ENCODE data around the gene ENO2. TPM values are rescaled to one million over a fixed set of nuclear protein-coding genes. Genes with fewer than 3 reads are reported as not detected.

The ENO2 gene
- total RNA-seq, 3 donors from 2014 or later, result 5.0 to 16.1 (median 11.1) TPM

DNA sequence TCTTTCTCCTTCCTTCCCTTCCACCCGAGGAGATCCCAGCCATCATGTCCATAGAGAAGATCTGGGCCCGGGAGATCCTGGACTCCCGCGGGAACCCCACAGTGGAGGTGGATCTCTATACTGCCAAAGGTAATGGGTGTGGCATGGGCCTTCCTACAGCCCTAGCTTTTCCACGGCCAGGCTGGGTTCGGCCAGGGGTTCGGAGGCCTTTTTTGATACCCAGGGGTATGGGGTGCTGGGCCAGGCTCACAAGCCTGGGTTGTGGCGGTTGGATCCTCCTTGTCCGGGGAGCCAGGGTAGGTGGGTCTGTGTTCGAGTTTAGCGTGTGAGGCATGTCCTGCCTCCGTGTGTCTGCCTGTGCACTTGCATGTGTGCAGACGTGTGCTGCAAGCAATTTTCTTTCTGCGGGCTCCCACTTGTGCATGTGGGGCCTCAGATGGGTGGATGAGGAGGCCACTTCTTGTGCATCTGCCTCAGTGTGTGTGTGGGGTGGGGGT, 1.5 kb downstream of the ENO2 start:
- Histone ChIP-seq H3K27ac (peak overlapping the region in 1 of 2 donors; percentile 93), H3K4me3 (peak overlapping the region in 1 of 3 donors; percentile 87), H3K4me1 (peaks cover 0 to 5% of the 10 kb centered on the region in 2 donors), H3K27me3 (no peaks in the 10 kb centered on the region), H3K36me3 (no peaks in the 10 kb centered on the region), H3K9me3 (no peaks in the 10 kb centered on the region)
- intact Hi-C loops (cut with DNase I; ENCODE audit: low total_unique reads), result no loop called here
- DNase-seq (ENCODE audit: low spot score in 2 of 2), result no peak
- TF ChIP-seq, protein P1, sequence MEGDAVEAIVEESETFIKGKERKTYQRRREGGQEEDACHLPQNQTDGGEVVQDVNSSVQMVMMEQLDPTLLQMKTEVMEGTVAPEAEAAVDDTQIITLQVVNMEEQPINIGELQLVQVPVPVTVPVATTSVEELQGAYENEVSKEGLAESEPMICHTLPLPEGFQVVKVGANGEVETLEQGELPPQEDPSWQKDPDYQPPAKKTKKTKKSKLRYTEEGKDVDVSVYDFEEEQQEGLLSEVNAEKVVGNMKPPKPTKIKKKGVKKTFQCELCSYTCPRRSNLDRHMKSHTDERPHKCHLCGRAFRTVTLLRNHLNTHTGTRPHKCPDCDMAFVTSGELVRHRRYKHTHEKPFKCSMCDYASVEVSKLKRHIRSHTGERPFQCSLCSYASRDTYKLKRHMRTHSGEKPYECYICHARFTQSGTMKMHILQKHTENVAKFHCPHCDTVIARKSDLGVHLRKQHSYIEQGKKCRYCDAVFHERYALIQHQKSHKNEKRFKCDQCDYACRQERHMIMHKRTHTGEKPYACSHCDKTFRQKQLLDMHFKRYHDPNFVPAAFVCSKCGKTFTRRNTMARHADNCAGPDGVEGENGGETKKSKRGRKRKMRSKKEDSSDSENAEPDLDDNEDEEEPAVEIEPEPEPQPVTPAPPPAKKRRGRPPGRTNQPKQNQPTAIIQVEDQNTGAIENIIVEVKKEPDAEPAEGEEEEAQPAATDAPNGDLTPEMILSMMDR (IDR thresholded peaks at IDR 0.05), result no peak
- no peak for TF ChIP-seq POLR2A (IDR thresholded peaks at IDR 0.05)
- TF ChIP-seq POLR2AphosphoS5 (IDR thresholded peaks at IDR 0.05), result no peak

DNA sequence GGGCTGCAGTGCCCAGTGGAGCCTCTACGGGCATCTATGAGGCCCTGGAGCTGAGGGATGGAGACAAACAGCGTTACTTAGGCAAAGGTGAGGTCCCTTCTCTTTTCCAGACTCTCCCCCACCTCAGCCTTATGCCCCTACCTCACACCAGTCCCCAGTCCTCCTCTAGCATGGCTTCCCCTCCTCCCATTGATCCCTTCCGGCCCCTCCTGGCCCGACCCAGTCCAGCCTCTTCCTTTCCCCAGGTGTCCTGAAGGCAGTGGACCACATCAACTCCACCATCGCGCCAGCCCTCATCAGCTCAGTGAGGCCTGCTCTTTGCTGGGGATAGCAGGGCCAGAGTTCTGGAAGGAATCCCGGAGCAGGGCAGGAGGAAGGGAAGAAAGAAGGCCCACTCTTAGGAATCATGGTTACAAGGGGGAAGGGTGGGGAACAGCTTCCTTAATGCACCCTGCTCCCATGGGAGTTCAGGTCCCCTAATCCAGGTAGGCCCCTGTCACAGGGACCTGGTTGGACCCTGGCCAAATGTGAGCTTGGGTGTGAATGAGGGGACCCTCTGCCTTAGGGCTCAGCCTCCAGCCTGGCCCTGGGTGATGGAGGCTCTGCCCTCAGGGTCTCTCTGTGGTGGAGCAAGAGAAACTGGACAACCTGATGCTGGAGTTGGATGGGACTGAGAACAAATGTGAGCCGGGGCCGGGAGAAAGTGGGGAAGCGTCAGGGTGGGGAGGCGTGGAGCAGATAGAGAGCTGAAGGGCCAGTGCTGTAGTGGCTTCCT, 2.2 kb downstream of the ENO2 start:
- H3K36me3 ChIP-seq, result no peaks in the 10 kb centered on the region
- no peaks in the 10 kb centered on the region for H3K9me3 ChIP-seq
- H3K27ac ChIP-seq, result no peak overlapping the region
- TF ChIP-seq, protein P1 (IDR thresholded peaks at IDR 0.05), result no peak
- TF ChIP-seq POLR2AphosphoS5 (IDR thresholded peaks at IDR 0.05), result no peak
- no peak for TF ChIP-seq POLR2A (IDR thresholded peaks at IDR 0.05)
- intact Hi-C loops (cut with DNase I; ENCODE audit: low total_unique reads), result no loop called here
- no peak overlapping the region for H3K4me3 ChIP-seq
- peaks cover 0 to 5% of the 10 kb centered on the region in 2 donors for H3K4me1 ChIP-seq
- DNase-seq (ENCODE audit: low spot score in 2 of 2), result no peak
- no peaks in the 10 kb centered on the region for H3K27me3 ChIP-seq

DNA sequence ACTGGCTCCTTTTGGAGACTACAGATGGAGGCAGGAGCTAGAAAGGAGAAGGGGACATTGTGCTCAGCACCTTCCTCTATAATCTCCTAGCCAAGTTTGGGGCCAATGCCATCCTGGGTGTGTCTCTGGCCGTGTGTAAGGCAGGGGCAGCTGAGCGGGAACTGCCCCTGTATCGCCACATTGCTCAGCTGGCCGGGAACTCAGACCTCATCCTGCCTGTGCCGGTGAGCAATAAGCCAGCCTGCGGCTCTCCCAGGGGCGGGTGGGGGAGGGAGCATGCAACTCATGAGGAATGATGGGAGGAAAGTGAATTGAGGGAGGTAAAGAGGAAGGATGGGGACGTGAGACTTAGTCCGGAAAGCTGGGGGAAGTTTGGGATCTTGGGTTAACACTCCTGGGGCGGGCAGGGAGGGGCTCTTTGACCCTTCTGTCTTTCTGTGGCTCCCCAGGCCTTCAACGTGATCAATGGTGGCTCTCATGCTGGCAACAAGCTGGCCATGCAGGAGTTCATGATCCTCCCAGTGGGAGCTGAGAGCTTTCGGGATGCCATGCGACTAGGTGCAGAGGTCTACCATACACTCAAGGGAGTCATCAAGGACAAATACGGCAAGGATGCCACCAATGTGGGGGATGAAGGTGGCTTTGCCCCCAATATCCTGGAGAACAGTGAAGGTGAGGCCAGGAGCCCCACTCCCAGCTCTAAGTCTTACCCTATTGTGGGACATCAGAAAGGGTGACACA, 3.3 kb downstream of the ENO2 start:
- TF ChIP-seq, protein P1 (IDR thresholded peaks at IDR 0.05), result no peak
- TF ChIP-seq POLR2A (IDR thresholded peaks at IDR 0.05), result no peak
- H3K4me3 ChIP-seq, result no peak overlapping the region
- H3K9me3 ChIP-seq, result no peaks in the 10 kb centered on the region
- H3K36me3 ChIP-seq, result no peaks in the 10 kb centered on the region
- H3K27me3 ChIP-seq, result no peaks in the 10 kb centered on the region
- no peak overlapping the region for H3K27ac ChIP-seq
- H3K4me1 ChIP-seq, result peaks cover 0 to 5% of the 10 kb centered on the region in 2 donors
- no peak for DNase-seq (ENCODE audit: low spot score in 2 of 2)
- intact Hi-C loops (cut with DNase I; ENCODE audit: low total_unique reads), result no loop called here

DNA sequence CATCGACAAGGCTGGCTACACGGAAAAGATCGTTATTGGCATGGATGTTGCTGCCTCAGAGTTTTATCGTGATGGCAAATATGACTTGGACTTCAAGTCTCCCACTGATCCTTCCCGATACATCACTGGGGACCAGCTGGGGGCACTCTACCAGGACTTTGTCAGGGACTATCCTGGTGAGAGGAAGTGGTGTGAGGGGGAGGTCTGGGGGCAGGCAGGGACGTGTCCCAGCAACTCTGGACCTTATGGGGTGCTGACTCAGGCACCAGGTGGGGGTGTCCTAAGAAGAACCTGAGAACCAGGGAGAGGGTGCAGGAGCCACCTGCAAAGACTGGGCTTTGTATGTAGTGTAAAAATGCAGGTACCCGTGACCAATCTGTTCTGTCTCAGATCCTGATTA, 5.2 kb downstream of the ENO2 start:
- Histone ChIP-seq H3K4me3 (no peak overlapping the region), H3K27ac (no peak overlapping the region), H3K36me3 (no peaks in the 10 kb centered on the region), H3K9me3 (no peaks in the 10 kb centered on the region), H3K27me3 (no peaks in the 10 kb centered on the region), H3K4me1 (peaks cover 2 to 3% of the 10 kb centered on the region in 2 donors)
- intact Hi-C loops (cut with DNase I; ENCODE audit: low total_unique reads), result no loop called here
- TF ChIP-seq, protein P1 (IDR thresholded peaks at IDR 0.05), result no peak
- no peak for TF ChIP-seq POLR2AphosphoS5 (IDR thresholded peaks at IDR 0.05)
- TF ChIP-seq POLR2A (IDR thresholded peaks at IDR 0.05), result no peak
- no peak for DNase-seq (ENCODE audit: low spot score in 2 of 2)

DNA sequence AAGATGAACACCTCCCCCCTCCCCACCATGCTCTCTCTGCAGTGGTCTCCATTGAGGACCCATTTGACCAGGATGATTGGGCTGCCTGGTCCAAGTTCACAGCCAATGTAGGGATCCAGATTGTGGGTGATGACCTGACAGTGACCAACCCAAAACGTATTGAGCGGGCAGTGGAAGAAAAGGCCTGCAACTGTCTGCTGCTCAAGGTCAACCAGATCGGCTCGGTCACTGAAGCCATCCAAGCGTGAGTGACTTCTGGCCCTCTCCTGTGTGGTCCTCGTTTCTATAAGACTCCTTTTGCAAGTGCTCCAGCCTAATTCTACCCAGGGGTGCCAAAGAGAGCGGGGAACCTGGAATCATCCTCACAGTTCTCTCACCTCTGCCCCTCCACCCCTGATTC, 7.2 kb downstream of the ENO2 start:
- intact Hi-C loops (cut with DNase I; ENCODE audit: low total_unique reads), result no loop called here
- Histone ChIP-seq H3K36me3 (no peaks in the 10 kb centered on the region), H3K4me3 (no peak overlapping the region), H3K27ac (peak overlapping the region in 1 of 2 donors; percentile 7), H3K4me1 (peaks cover 9 to 13% of the 10 kb centered on the region in 2 donors), H3K9me3 (no peaks in the 10 kb centered on the region), H3K27me3 (no peaks in the 10 kb centered on the region)
- TF ChIP-seq, protein P1 (IDR thresholded peaks at IDR 0.05), result no peak
- TF ChIP-seq POLR2A (IDR thresholded peaks at IDR 0.05), result no peak
- no peak for TF ChIP-seq POLR2AphosphoS5 (IDR thresholded peaks at IDR 0.05)
- DNase-seq (ENCODE audit: low spot score in 2 of 2), result no peak
